Tibial nerve (tissue), 4 donors: ENCODE data around the gene MOSMO. TPM values are rescaled to one million over a fixed set of nuclear protein-coding genes. Genes with fewer than 3 reads are reported as not detected.
A peak's percentile ranks its signal among the peaks of the same experiment; 100 is the strongest.

Source experiments
- DNase-seq, 2 donors: peaks; one replicate each; pipeline ENCODE4 v3.0.0-alpha.2; 2019; ENCODE audit warnings: low spot score in 2 of 2
- H3K27ac ChIP-seq, 4 donors: fragments of 200-600 bp; sonication (generic) in 3 of 4; one replicate each; pipeline ENCODE4 v1.5.1; 2017 to 2019; ENCODE audit warnings: mild to moderate bottlenecking in 1 of 4
- H3K27me3 ChIP-seq, 2 donors: fragments of 200-600 bp; sonication (generic) in 1 of 2; one replicate each; pipeline versions ENCODE4 v1.5.1 to v1.6.0; 2017 to 2019
- H3K36me3 ChIP-seq, 3 donors: fragments of 200-600 bp; sonication (generic); one replicate each; pipeline ENCODE4 v1.5.1; 2018 to 2019
- H3K4me1 ChIP-seq, 4 donors: fragments of 200-600 bp; sonication (generic) in 3 of 4; one replicate each; pipeline ENCODE4 v1.5.1; 2017 to 2019
- H3K4me3 ChIP-seq, 4 donors: fragments of 200-600 bp; sonication (generic) in 3 of 4; one replicate each; pipeline ENCODE4 v1.5.1; 2017 to 2019; ENCODE audit warnings: mild to moderate bottlenecking in 1 of 4, moderate library complexity in 1 of 4
- H3K9me3 ChIP-seq, 4 donors: fragments of 200-600 bp; sonication (generic) in 3 of 4; one replicate each; pipeline ENCODE4 v1.5.1; 2017 to 2019
- EP300 ChIP-seq, 2 donors: sonication (generic); formaldehyde crosslinking; IDR thresholded peaks; one replicate each; pipeline ENCODE4 v1.6.1; 2017; ENCODE audit warnings: antibody characterized with exemption in 2 of 2, mild to moderate bottlenecking in 1 of 2
- POLR2A ChIP-seq, 2 donors: fragments of 450-650 bp; IDR thresholded peaks; one replicate each; pipeline ENCODE4 v1.6.1; 2017; ENCODE audit warnings: antibody characterized with exemption in 2 of 2, mild to moderate bottlenecking in 2 of 2, moderate library complexity in 2 of 2
- WGBS, 2 donors: methylation state at CpG; one replicate each; pipeline ENCODE4 v1.1.5; 2018; 5-methylcytosine and 5-hydroxymethylcytosine counted together
- total RNA-seq, 4 donors: library from RNA; depleted of rRNA; stranded (reverse); fragments of >200 nt; gene quantifications; one replicate each; pipeline ENCODE4 v1.1.0, GENCODE V29; 2016
- TF ChIP-seq, protein P1 (sequence below), 5 experiments: fragments of 200-600 bp in 3 of 5; fragments of 450-650 bp in 2 of 5; sonication (generic) in 3 of 5; IDR thresholded peaks; one replicate each; pipeline ENCODE4 v1.5.1; 2016 to 2019; ENCODE audit warnings: antibody characterized with exemption in 5 of 5, mild to moderate bottlenecking in 3 of 5, moderate library complexity in 2 of 5

MOSMO gene
- total RNA-seq, 4 donors from 2014 or later = 19.3 to 33.6 (median 26.0) TPM

DNA sequence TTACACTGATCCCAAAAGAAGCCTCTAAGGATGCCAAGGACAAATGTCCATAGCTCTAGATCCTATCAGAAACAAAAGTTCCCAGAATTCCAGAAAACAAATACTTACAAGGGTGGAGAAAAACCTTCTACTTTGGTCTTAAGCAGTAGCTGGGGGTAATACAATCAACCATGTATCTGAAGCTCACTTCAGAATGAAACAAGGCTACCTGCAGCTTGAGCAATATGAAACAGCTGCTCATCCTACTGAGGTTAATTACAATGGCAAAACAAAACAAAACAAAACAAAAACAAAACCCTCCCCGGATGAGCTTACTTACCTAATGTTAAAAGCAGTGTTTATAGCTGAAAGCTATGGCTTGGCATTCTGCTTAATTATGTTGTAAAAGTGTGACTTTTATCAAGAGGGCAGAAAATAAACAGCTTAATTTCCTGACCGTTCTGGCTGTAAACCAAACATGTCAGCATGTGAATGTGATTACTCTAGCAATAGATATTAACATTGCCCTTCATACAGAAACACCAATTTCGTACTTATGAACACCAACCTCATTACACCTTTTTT lies 17.4 kb upstream of the MOSMO start:
- Histone ChIP-seq H3K9me3 (no peaks in the 10 kb centered on the region), H3K27ac (no peak overlapping the region), H3K4me3 (no peak overlapping the region), H3K36me3 (peaks cover 0 to 12% (median 0%) of the 10 kb centered on the region in 3 donors), H3K4me1 (peaks cover 0 to 16% (median 0%) of the 10 kb centered on the region in 4 donors), H3K27me3 (no peaks in the 10 kb centered on the region)
- TF ChIP-seq, protein P1, sequence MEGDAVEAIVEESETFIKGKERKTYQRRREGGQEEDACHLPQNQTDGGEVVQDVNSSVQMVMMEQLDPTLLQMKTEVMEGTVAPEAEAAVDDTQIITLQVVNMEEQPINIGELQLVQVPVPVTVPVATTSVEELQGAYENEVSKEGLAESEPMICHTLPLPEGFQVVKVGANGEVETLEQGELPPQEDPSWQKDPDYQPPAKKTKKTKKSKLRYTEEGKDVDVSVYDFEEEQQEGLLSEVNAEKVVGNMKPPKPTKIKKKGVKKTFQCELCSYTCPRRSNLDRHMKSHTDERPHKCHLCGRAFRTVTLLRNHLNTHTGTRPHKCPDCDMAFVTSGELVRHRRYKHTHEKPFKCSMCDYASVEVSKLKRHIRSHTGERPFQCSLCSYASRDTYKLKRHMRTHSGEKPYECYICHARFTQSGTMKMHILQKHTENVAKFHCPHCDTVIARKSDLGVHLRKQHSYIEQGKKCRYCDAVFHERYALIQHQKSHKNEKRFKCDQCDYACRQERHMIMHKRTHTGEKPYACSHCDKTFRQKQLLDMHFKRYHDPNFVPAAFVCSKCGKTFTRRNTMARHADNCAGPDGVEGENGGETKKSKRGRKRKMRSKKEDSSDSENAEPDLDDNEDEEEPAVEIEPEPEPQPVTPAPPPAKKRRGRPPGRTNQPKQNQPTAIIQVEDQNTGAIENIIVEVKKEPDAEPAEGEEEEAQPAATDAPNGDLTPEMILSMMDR (IDR thresholded peaks at IDR 0.05) = no peak
- no peak for TF ChIP-seq EP300 (IDR thresholded peaks at IDR 0.05)
- no peak for DNase-seq
- WGBS, 2 donors = 35 to 36% methylated on average over 3 of the region's 3 CpGs

DNA sequence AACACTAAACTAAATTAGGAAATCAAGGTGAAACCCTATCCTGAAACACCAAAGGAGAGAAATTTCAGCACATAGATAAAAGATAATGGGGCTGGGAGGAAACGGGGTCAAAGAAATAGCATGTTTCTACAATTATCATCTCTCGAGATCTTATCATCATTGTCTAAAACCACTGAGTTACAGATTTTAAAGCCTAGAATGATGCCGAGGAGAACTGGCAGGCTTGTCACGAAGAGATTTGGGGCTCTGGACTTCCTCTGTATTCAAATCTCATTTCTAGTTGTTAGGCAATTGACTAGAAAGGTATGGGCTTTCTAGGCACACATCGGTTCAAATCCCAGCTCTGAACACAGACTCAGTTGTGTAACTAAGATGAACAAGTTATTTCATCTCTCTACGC lies 16.3 kb upstream of the MOSMO start:
- no peak for TF ChIP-seq EP300 (IDR thresholded peaks at IDR 0.05)
- TF ChIP-seq POLR2A (IDR thresholded peaks at IDR 0.05) = no peak
- TF ChIP-seq, protein P1 (IDR thresholded peaks at IDR 0.05) = no peak
- H3K9me3 ChIP-seq = no peaks in the 10 kb centered on the region

DNA sequence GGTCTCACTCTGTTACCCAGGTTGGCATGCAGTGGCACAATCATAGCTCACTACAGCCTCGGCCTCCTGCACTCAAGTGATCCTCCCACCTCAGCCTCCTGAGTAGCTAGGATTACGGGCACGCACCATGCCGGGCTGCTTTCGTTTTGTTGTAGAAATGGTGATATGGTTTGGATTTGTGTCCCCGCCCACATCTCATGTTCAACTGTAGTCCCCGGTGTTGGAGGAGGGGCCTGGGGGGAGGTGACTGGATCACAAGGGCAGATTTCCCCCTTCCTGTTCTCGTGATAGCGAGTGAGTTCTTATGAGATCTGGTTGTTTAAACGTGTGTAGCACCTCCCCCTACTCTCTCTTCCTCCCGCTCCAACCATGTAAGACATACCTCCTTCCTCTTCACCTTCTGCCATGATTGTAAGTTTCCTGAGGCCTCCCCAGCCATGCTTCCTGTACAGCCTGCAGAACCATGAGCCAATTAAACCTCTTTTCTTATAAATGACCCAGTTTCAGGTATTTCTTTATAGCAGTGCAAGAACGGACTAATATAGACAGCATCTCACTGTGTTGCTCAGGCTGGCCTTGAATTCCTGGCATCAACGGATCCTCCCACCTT lies 12.9 kb upstream of the MOSMO start:
- no peak for TF ChIP-seq EP300 (IDR thresholded peaks at IDR 0.05)
- TF ChIP-seq, protein P1 (IDR thresholded peaks at IDR 0.05) = no peak
- WGBS, 2 donors = 82 to 84% methylated on average over 13 of the region's 13 CpGs

More for the DNA sequence above, 16.3 kb upstream of the MOSMO start:
- Histone ChIP-seq H3K27me3 (no peaks in the 10 kb centered on the region), H3K4me3 (no peak overlapping the region), H3K36me3 (peaks cover 0 to 1% (median 0%) of the 10 kb centered on the region in 3 donors), H3K27ac (no peak overlapping the region), H3K4me1 (peaks cover 0 to 13% (median 0%) of the 10 kb centered on the region in 4 donors)
- no peak for DNase-seq
- WGBS, 2 donors = 81 to 84% methylated on average over 6 of the region's 6 CpGs

DNA sequence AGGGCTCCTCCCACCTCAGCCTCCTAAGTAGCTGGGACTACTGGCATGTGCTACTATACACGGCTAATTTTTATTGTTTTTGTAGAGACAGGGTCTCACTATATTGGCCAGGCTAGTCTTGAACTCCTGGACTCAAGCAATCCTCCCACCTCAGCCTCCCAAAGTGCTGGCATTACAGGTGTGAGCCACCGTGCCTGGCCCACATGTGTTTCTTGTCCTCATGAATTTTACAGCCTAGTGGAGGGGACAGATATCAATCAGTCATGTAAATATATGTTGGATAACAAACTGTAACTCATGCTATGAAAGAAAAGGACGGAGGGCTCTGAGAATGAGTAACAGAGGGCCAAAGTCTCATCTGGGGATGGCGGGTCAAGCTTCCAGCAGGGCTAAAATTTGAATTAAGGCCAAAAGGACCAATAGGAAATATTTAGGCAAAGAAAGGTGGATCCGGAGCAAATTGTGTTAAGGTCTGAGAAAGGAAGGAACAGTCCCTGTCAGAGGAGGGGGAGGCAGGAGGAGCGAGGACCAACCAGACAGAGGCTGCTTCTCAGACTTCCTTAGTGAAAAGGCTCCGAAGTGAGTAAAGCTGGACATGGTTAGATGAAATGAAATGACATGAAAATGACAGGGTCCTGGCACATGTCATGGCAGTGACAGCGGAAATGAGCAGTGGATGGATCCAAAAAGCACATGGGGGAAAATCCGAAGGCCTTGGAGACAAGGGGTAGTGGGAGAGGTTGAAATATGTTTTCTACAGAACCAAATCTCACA lies 10.8 kb upstream of the MOSMO start:
- no peak for DNase-seq
- H3K27ac ChIP-seq = peak overlapping the region in 1 of 4 donors; percentile 0
- WGBS, 2 donors = 81 to 85% methylated on average over 9 of the region's 9 CpGs
- H3K27me3 ChIP-seq = no peaks in the 10 kb centered on the region
- no peaks in the 10 kb centered on the region for H3K9me3 ChIP-seq
- H3K36me3 ChIP-seq = no peaks in the 10 kb centered on the region
- H3K4me1 ChIP-seq = peaks cover 0 to 15% (median 2%) of the 10 kb centered on the region in 4 donors
- H3K4me3 ChIP-seq = no peak overlapping the region
- TF ChIP-seq POLR2A (IDR thresholded peaks at IDR 0.05) (no peak), EP300 (IDR thresholded peaks at IDR 0.05) (no peak)
- TF ChIP-seq, protein P1 (IDR thresholded peaks at IDR 0.05) = no peak

More for the DNA sequence above, 12.9 kb upstream of the MOSMO start:
- Histone ChIP-seq H3K27me3 (no peaks in the 10 kb centered on the region), H3K36me3 (no peaks in the 10 kb centered on the region), H3K4me3 (no peak overlapping the region), H3K4me1 (no peaks in the 10 kb centered on the region), H3K27ac (no peak overlapping the region), H3K9me3 (no peaks in the 10 kb centered on the region)
- DNase-seq = no peak
